Heart right ventricle (tissue), 16 donors: ENCODE results near the gene CRYAA. TPM values are rescaled to one million over a fixed set of nuclear protein-coding genes. Genes with fewer than 3 reads are reported as not detected.

Experiments
- ATAC-seq, 8 donors: fragments of 200-7000 bp; cut with Tn5 transposase; one replicate each; pipeline ENCODE4 v1.9.1; 2020; ENCODE audit warnings: mild to moderate bottlenecking in 8 of 8, moderate library complexity in 8 of 8, moderate number of reproducible peaks in 1 of 8
- DNase-seq, 2 donors: peaks; one replicate each; pipeline ENCODE4 v3.0.0-alpha.2; 2020
- H3K27ac ChIP-seq, 10 donors: fragments of 200-600 bp; sonication (generic) in 2 of 10; one replicate each; pipeline versions ENCODE4 v1.5.0 to v1.8.0; 2020 to 2022; ENCODE audit warnings: mild to moderate bottlenecking in 3 of 10
- H3K27me3 ChIP-seq, 7 donors: fragments of 200-600 bp; one replicate each; pipeline ENCODE4 v1.8.0; 2021 to 2022; ENCODE audit warnings: mild to moderate bottlenecking in 2 of 7
- H3K36me3 ChIP-seq, 9 donors: fragments of 200-600 bp; sonication (generic) in 1 of 9; one replicate each; pipeline versions ENCODE4 v1.5.0 to v1.8.0; 2020 to 2022; ENCODE audit warnings: mild to moderate bottlenecking in 2 of 9
- H3K4me1 ChIP-seq, 9 donors: fragments of 200-600 bp; sonication (generic) in 1 of 9; one replicate each; pipeline versions ENCODE4 v1.5.0 to v1.8.0; 2020 to 2022; ENCODE audit warnings: mild to moderate bottlenecking in 4 of 9
- H3K4me3 ChIP-seq, 10 donors: fragments of 200-600 bp; sonication (generic) in 2 of 10; one replicate each; pipeline versions ENCODE4 v1.5.0 to v1.8.0; 2020 to 2022; ENCODE audit warnings: mild to moderate bottlenecking in 7 of 10, moderate library complexity in 2 of 10
- H3K9me3 ChIP-seq, 11 donors: fragments of 200-600 bp in 10 of 11; sonication (generic) in 2 of 11; one replicate each; pipeline versions ENCODE4 v1.5.0 to v1.8.0; 2013 to 2022; ENCODE audit warnings: mild to moderate bottlenecking in 2 of 11, control low read depth in 1 of 11, moderate library complexity in 1 of 11
- WGBS, 2 donors: extraction: QIAGEN DNeasy Blood & Tissue Kit; methylation state at CpG; one replicate each; pipeline ENCODE4 v1.1.7; 2013; ENCODE audit warnings: inconsistent platforms in 1 of 2; 5-methylcytosine and 5-hydroxymethylcytosine counted together
- intact Hi-C, 10 donors: fragments of 100-400 bp; cut with DNase I; formaldehyde crosslinking; loops; one replicate each; pipeline versions ENCODE4 v1.11.1 to v1.14.2; 2022
- polyA plus RNA-seq, 2 donors: library from polyadenylated mRNA; stranded (reverse); fragments of 200-250 nt; gene quantifications; one replicate each; pipeline ENCODE4 v1.2.3, GENCODE V29; 2013
- total RNA-seq, 10 donors: library from RNA; stranded (reverse); fragmentation: NEBNext Ultra II Directional in 3 of 10; extraction: Animal tissue kit (Norgen Biotek cat#: 25700) in 3 of 10; gene quantifications; one replicate each; pipeline versions ENCODE4 v1.2.1 to v1.2.4, GENCODE V29; 2021 to 2023
- TF ChIP-seq, protein P1 (sequence below), 9 donors: fragments of 200-600 bp; sonication (generic) in 2 of 9; IDR thresholded peaks; one replicate each; pipeline versions ENCODE4 v1.5.0 to v1.8.0; 2021 to 2022; ENCODE audit warnings: antibody characterized with exemption in 9 of 9, mild to moderate bottlenecking in 5 of 9, moderate library complexity in 1 of 9
- donor health status: Arrhythmogenic right ventricular cardiomyopathy.
- donor health status: ischemic (EF 13 %, LVEDD 7.1; RV severe dilation, severe dysfunction).
- donor health status: healthy with polysubstance abuse.
- donor health status: DM: no; HTN: yes; CAD: no.
- donor health status: DM: no; HTN: no; CAD: no.
- donor health status: ischemic (EF 25% LVEDD 6.9; RV normal size, moderate dysfunction).
- donor health status: ischemic (EF 25% LVEDD 5.7; RV mildly dilated, moderate dysfunction).
- donor health status: healthy.
- donor health status: DM: yes; HTN: yes; CAD: no.
- donor health status: Ischemic cardiomyopathy.
- donor health status: ischemic (EF 35%, LVEDD 5.7; RV mildly dilated, moderate dysfunction).
- donor health status: nonischemic (EF 11% LVEDD 7.7; RV severe dilation, severe dysfunction).
- donor health status: DM: yes; HTN: yes; CAD: no.
- donor health status: PGD.
- donor health status: ischemic (EF 29% LVEDD 5.4; RV normal size, mild dysfunction).
- donor health status: nonischemic (EF 23%, LVEDD 6.1; RV moderate dilation, normal function).

The CRYAA gene
- total and polyA plus RNA-seq, 12 donors = not detected

DNA sequence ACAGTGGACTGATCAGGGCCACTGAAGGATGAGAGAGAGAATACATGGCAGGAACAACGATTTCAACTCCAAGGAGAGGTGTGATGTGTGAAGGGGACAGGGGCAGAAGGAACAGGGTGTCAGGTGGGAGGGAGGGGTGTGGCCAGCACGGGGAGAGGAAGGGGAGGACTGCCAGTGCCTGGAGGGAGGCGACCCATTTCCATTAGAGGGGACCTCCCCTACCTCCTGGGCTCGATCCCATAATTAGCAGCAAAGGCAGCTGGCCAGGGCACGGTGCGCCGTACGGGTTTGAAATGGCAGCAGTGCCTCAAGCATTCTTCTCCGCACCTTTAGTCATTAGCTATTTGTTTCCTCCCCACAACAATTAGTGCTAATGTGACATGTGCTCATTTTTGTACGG is 22.7 kb downstream of the CRYAA start:
- WGBS, 2 donors = 75 to 77% methylated on average over 10 of the region's 10 CpGs
- DNase-seq = no peak

DNA sequence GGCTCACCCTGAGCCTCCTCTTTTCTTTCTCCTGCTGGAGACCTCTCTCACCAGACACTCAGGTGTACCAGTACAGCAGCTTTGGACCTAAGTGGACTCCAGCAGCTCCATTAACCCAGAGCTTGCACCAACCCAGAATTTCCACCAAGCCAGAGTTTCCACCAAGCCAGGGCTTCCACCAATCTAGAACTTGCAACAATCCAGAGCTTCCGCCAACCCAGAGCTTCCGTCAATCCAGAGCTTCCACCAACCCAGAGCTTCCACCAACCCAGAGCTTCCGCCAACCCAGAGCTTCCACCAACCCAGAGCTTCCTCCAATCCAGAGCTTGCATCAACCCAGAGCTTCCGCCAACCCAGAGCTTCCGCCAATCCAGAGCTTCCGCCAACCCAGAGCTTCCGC is 23.2 kb downstream of the CRYAA start:
- TF ChIP-seq, protein P1, sequence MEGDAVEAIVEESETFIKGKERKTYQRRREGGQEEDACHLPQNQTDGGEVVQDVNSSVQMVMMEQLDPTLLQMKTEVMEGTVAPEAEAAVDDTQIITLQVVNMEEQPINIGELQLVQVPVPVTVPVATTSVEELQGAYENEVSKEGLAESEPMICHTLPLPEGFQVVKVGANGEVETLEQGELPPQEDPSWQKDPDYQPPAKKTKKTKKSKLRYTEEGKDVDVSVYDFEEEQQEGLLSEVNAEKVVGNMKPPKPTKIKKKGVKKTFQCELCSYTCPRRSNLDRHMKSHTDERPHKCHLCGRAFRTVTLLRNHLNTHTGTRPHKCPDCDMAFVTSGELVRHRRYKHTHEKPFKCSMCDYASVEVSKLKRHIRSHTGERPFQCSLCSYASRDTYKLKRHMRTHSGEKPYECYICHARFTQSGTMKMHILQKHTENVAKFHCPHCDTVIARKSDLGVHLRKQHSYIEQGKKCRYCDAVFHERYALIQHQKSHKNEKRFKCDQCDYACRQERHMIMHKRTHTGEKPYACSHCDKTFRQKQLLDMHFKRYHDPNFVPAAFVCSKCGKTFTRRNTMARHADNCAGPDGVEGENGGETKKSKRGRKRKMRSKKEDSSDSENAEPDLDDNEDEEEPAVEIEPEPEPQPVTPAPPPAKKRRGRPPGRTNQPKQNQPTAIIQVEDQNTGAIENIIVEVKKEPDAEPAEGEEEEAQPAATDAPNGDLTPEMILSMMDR (IDR thresholded peaks at IDR 0.05) = no peak
- ATAC-seq = no peak
- peaks cover 0 to 14% (median 0%) of the 10 kb centered on the region in 7 donors for H3K27me3 ChIP-seq
- 93 to 95% methylated on average over 7 of the region's 7 CpGs for WGBS, 2 donors
- no peaks in the 10 kb centered on the region for H3K9me3 ChIP-seq
- no peak overlapping the region for H3K27ac ChIP-seq
- no peaks in the 10 kb centered on the region for H3K36me3 ChIP-seq
- intact Hi-C loops = no loop called here
- no peak for DNase-seq
- H3K4me1 ChIP-seq = peaks cover 8 to 42% (median 35%) of the 10 kb centered on the region in 9 donors
- H3K4me3 ChIP-seq = no peak overlapping the region

More for the DNA sequence above, 22.7 kb downstream of the CRYAA start:
- intact Hi-C loops = no loop called here
- H3K36me3 ChIP-seq = no peaks in the 10 kb centered on the region
- H3K27ac ChIP-seq = no peak overlapping the region
- TF ChIP-seq, protein P1 (IDR thresholded peaks at IDR 0.05) = no peak
- no peaks in the 10 kb centered on the region for H3K9me3 ChIP-seq
- H3K4me3 ChIP-seq = no peak overlapping the region
- ATAC-seq = no peak
- peaks cover 8 to 37% (median 30%) of the 10 kb centered on the region in 9 donors for H3K4me1 ChIP-seq
- H3K27me3 ChIP-seq = peaks cover 0 to 14% (median 0%) of the 10 kb centered on the region in 7 donors

DNA sequence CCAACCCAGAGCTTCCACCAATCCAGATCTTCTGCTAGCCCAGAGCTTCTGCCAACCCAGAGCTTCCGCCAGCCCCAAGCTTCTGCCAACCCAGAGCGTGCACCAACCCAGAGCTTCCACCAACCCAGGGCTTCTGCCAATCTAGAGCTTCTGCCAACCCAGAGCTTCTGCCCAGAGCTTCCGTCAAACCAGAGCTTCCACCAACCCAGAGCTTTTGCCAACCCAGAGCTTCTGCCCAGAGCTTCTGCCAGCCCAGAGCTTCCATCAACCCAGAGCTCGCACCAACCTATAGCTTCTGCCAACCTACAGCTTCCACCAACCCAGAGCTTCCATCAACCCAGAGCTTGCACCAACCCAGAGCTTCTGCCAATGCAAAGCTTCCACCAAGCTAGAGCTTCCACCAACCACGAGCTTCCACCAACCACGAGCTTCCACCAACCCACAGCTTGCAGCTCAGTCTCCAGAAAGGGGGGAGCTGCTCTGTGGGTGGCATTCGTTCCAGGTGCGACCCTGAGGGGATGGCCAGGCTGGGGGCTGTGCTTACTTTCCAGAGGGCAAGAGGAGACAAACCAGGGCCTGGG is 23.8 kb downstream of the CRYAA start:
- TF ChIP-seq, protein P1 (IDR thresholded peaks at IDR 0.05) = no peak
- H3K27ac ChIP-seq = no peak overlapping the region
- 93 to 94% methylated on average over 8 of the region's 8 CpGs for WGBS, 2 donors
- no peaks in the 10 kb centered on the region for H3K9me3 ChIP-seq
- DNase-seq = no peak
- no peak for ATAC-seq
- peaks cover 0 to 14% (median 0%) of the 10 kb centered on the region in 7 donors for H3K27me3 ChIP-seq
- no peak overlapping the region for H3K4me3 ChIP-seq
- peaks cover 8 to 48% (median 37%) of the 10 kb centered on the region in 9 donors for H3K4me1 ChIP-seq
- intact Hi-C loops = no loop called here
- no peaks in the 10 kb centered on the region for H3K36me3 ChIP-seq

DNA sequence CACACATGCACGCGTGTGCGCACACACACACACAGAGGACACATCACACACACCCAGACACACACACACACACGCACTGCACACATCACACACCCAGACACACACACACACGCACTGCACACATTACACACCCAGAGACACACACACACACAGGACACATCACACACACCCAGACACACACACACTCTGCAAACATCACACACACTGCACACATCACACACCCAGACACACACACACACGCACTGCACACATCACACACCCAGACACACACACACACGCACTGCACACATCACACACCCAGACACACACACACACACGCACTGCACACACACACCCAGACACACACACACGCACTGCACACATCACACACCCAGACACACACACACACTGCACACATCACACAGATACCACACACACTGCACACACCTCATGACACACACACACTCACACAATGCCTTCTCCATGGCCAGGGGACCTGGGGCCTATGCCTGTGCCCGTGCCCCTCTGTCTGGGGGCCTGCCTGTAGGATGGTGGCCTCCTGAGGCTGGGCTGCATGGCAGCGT is 24.4 kb downstream of the CRYAA start:
- intact Hi-C loops = no loop called here
- ATAC-seq (no peak), DNase-seq (no peak)
- H3K36me3 ChIP-seq = no peaks in the 10 kb centered on the region
- 95 to 97% methylated on average over 10 of the region's 11 CpGs for WGBS, 2 donors
- H3K4me1 ChIP-seq = peaks cover 8 to 49% (median 37%) of the 10 kb centered on the region in 9 donors
- H3K4me3 ChIP-seq = no peak overlapping the region
- peaks cover 0 to 5% (median 1%) of the 10 kb centered on the region in 11 donors for H3K9me3 ChIP-seq
- H3K27ac ChIP-seq = no peak overlapping the region
- peaks cover 0 to 14% (median 0%) of the 10 kb centered on the region in 7 donors for H3K27me3 ChIP-seq
- TF ChIP-seq, protein P1 (IDR thresholded peaks at IDR 0.05) = no peak
